Embryonic facial prominence (tissue), 1 donor: ENCODE results near the gene MVK.
"Not testable (repeated sequence)": the region's sequence is repeated elsewhere in the genome, so short reads cannot be mapped to it uniquely, and the experiment has no call there.

Experiments
- DNase-seq: peaks from one replicate; pipeline ENCODE4 v3.0.0-alpha.2; 2016; ENCODE audit errors: extremely low spot score

Gene MVK

GRCh38 chr12:109591041-109591440 is 17.4 kb downstream of the MVK start:
- DNase-seq, result no peak

- no peak for DNase-seq
These were observed 18.8 kb downstream of the MVK start for GRCh38 chr12:109592195-109592904.

- DNase-seq, result no peak
These were observed 19.3 kb downstream of the MVK start for GRCh38 chr12:109592905-109593272.

- DNase-seq, result no peak
These were observed 21.1 kb downstream of the MVK start for GRCh38 chr12:109594556-109595317.

- no peak for DNase-seq
These were observed 21.8 kb downstream of the MVK start for GRCh38 chr12:109595321-109595902.

DNA sequence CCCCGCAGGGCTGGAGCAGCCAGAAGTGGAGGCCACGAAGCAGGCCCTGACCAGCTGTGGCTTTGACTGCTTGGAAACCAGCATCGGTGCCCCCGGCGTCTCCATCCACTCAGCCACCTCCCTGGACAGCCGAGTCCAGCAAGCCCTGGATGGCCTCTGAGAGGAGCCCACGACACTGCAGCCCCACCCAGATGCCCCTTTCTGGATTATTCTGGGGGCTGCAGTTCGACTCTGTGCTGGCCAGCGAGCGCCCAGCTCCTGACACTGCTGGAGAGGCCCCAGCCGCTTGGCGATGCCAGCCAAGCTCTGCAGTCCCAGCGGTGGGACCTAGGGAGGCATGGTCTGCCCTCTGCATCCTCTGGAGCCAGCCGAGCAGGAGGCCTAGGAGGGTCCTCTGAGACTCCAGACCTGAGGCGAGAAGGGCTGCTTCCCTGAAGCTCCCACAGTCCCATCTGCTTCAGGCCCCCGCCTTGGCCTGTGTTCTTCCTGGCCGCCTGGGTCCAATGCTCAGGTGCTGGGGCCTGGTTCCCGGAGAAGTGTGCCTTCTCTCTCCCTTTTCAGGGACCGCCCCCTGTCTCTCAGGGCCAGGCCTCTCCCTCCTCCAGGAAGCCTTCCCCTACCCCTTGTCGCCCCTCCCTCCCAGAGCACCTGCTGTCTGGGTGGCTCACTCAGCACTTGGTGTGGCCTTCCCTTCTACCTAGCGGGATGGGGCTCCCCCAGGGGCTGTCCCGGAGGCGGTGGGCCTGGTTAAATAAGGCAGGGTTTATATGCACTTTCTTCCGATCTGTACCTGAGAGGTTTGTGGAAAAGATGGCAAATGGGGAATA is 23.0 kb downstream of the MVK start:
- no peak for DNase-seq

- no peak for DNase-seq
These were observed 23.8 kb downstream of the MVK start for GRCh38 chr12:109597414-109597794.

GRCh38 chr12:109597795-109598427 is 24.3 kb downstream of the MVK start:
- peak; percentile 45 for DNase-seq

DNA sequence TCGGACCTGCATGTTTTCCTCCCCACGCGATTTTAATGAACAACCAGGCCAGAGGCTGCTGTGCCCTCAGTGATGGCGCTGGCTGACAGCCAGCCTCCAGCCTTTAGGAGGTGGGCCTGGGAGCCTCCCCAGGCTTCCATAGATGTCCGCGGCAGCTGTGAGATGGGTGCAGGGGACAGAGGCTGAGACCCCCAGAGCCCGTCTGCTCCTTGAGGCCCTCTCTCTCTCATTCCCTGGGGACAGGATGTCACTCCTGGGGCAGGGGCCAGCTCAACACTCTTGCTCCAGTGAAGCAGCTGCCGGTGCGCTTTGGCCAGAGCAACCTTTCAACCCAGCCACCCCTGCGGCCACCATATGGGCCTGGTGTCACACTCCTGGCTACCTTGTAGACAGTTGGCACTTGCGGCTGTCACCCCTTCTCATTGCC is 24.8 kb downstream of the MVK start:
- no peak for DNase-seq

GRCh38 chr12:109599087-109599486 is 25.5 kb downstream of the MVK start:
- DNase-seq, result no peak

DNA sequence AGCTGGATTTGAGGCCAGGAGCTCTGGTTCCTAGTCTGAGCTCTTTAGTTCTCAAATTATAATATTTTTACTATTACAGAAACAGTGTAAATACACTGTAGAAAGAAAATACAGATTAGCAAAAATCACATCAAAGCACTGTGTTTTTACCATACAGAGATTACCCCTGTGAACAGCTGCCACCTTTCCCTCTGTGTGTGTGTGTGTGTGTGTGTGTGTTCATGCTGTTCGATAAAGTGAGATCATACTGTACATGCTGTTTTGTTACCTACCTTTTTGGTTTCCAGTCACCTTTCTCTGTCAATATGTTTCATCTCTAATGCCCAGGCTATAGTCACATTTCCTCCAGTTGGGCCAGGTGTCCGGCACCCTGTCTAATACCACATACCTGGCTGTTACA is 26.9 kb downstream of the MVK start:
- DNase-seq, result no peak

DNA sequence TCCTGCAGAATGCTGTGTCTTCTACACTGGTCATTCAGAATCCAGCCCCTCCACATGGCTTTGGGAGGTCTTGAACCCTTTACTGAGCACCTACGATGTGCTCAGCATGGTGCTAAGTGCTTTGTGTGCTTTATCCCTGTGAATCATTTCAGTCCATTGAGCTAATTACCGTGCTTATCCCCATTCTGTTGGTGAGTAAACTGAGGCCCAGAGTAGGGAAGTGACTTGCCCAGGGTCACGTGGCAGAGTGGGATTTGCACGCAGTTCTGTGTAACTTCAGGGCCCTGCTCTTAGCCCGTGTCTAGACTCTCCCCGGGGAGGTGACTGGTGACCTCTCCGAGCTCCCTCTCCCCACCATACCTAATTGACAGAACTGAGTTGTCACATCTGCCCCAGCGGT is 27.4 kb downstream of the MVK start:
- no peak for DNase-seq

DNA sequence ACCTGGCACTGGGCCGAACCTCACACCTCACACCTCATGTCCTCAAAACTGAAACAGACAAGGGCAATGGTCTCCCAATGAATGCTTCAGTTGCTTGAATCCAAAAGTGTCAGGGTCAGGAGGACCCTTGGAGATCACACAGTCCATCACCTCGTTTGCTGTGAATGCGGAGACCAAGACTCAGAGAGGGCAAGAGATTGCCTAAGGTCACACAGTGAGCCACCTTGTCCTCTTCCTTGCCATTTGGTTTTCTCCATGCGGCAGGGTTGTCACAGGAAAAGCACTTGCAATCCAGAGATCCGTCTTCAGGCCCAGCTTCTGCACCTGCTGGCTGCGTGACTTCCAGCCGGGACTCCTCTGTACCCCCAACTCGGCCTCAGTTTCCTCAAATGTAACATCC is 28.0 kb downstream of the MVK start:
- DNase-seq, result no peak

DNA sequence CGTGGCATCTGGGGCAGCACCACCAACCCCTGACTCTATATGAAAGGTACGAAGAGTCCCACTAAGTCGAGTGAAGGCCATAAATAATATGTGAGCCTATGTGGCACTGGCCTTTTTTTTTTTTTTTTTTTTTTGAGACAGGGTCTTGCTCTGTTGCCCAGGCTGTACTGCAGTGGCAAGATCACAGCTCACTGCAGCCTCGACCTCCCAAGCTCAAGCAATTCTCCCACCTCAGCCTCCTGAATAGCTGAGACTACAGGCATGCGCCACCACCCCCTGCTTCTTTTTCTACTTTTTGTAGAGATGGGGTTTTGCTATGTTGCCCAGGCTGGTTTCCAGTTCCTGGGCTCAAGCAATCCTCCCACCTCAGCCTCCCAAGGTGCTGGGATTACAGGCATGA is 28.5 kb downstream of the MVK start:
- not testable (repeated sequence) for DNase-seq

- no peak for DNase-seq
These were observed 30.6 kb downstream of the MVK start for GRCh38 chr12:109604132-109604585.

DNA sequence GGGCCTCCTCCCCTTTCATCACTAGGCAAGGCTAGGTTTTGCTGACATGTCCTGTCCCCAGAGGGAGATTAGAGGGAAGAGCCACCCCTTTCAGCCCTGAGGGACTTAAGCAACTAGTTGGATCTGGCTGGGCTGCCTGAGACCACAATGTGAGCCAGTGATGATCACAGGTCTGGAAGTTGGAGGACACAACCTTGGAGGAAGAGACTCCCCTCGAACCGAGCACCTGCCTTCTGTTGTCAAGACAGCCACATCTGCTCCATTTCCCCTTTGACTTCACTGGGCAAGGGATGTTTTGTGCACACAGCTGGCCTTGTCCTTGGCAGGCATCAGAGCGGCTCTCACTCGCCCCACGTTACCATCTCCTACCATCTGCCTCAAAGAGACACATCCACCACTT is 31.4 kb downstream of the MVK start:
- DNase-seq, result no peak

- no peak for DNase-seq
These were observed 32.1 kb downstream of the MVK start for GRCh38 chr12:109605599-109606228.

DNA sequence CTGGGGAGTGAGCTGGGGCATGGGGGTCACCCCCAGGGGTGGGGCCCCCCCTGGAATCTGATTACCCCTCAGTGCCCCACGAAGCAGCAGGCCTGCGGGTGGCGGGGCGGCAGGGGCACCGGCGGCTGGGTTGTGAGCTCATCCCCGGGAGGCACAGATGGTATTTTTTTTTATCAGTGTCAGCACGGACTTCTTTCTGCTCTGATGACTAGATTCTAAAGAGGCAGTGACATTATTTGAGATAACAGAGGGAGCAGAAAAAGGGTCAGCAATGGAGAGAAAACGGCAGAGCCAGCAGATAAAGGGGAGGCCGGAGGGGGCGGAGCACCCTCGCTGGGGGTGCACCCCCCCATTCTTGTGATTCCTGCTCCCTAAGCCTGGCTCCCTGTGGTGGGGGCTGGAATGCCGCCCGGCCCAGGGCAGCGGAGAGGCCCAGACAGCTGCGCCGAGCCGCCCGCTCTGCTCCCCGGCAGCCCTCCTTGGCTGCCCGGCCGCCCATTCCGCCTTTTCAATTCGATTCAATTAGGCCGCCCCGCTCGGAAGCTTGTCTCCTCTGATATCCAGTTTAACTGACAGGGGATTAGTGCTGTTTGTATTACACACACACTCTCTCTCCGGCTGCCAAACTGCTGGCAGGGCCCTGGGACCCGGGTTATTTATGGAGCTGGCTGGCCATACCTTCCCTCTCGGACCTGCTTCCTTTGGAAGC is 32.9 kb downstream of the MVK start:
- peak; percentile 45 for DNase-seq

DNA sequence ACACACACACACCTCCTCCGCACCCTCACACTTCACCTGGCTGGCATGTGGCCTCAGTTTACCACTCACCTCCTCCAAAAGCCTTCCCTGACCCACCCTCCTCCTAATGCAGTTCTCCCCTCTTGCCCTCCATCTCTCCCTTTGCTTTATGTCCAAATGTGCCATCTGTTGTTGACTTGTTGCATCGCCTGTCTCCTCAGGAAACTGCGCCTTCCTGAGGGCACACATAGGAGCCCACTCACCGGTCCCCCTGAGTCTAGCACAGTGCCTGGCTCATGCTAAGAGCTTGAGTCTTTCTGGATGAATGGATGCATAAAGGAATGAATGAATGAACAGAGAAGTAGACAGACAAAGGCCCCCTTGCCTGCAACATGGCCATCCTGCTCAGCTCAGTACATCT is 34.0 kb downstream of the MVK start:
- DNase-seq, result no peak

- no peak for DNase-seq
These were observed 34.7 kb downstream of the MVK start for GRCh38 chr12:109608270-109608669.

DNA sequence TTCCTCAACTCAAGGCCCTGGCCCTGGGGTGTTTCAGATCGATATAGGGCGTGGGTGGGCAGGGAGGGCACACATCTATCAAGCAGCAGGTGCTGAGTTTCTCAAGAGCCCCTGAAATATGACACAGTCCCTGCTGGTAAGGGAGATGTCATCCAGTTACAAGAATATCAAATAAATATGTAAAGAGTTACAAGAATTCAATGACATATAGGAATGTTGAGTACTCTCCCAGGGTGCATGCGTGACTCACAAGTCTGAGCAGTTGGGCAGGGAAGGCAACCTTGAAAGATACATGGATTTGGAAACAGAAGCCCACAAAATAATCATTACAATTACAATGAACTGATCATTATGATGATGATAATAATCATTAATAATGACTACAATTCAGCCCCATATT is 35.2 kb downstream of the MVK start:
- no peak for DNase-seq
